HG03571 (cell line): ENCODE measurements around the gene PIK3R4.

Experiments
- ATAC-seq: cut with Tn5 transposase; IDR thresholded peaks from one replicate; pipeline ENCODE4 v1.9.1; 2021; ENCODE audit not compliant: unreplicated experiment

The PIK3R4 gene

DNA sequence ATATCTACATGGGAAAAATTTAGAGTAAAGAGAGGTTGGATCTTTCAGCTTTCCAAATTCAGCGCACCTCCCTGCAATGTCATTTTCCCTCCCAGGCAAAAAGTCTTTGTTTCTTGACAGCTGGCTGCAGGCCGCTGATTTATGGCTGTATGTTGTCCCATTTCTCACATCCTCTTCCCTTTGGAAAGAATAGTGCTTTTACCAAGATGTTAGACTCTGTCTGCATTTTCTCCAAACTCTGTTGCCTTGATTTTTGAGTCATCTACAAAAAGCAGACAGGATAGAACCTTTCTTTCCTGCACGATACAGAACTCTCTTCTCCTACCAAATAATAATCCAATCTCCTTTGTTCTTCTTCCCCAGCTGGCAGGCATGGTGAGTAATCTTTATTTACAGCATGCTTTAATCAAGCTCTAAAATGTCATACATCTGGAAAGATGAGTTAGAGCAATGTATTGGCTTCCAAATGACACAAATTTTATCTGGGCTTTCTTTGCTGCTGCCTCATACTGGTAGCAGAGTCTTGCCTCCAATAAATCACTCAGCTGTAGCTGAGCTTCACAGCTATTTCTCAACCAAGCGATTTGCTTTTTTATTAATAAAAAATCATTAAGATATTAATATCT, 101.9 kb downstream of the PIK3R4 start:
- ATAC-seq: no peak

DNA sequence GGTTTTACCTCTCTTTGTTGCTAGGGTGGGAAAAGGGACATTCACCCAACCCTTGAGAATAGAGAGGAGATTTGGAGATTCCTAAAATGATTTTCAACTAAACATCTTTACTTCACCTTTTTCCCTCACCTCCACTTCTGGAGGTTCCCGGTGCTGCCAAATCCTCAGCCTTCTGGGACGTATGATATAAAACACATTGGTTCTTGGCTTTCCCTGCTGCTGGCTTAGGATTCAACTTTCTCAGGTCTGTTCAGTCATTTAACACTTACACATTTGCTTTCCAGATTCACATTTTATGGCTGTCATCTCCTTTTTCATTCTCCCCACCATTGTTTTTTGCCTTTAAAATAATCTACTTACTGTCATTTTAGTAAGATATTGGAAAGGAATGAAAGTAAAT, 106.6 kb downstream of the PIK3R4 start:
- ATAC-seq: no peak

DNA sequence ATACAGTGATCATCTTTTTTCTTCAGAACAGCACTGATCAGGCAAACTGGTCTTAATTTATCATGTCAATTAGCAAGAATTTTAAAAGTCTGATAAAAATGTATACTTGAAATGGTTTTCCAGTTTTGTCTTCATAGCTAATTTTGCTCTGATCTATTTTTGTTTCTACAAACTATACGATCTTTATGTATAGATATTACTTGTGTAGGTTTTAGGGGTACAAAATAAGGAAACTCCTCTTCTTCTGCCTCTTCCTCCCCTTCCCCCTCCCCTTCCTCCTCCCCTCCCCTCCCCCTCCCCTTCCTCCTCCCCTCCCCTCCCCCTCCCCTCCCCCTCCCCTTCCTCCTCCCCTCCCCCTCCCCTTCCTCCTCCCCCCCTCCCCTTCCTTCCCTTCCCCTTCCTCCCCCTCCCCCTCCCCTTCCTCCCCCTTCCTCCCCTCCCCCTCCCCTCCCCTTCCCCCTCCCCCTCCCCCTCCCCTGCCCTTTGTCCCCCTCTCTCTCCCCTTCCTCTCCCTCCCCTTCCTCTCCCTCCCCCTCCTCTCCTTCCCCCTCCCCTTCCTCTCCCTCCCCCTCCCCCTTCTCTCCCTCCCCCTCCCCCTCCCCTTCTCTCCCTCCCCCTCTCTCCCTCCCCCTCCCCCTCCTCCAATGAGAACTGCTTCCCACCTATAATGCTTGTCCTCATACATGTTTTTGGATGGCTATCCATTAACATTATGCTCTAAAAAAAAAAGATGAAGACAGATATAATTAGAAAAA, 110.0 kb downstream of the PIK3R4 start:
- ATAC-seq: no peak

DNA sequence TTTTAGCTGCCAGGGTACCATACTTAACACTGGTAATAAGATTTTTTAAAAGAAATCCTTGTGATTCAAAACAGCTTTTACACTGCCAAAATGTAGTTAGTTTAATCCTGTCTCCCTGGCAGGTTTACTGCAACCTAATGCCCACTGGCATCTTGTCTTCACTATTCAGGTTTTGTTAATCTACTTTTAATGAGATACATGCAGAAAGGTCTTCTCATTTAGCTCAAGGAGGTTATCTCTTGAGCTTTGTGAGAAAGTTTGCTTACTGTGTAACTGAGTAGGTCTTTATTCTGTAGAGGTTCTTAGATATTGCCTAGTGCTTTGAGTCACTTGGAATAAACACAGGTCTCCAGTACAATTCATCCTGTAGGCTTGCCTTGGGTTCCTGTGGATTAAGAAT, 110.7 kb downstream of the PIK3R4 start:
- no peak for ATAC-seq

DNA sequence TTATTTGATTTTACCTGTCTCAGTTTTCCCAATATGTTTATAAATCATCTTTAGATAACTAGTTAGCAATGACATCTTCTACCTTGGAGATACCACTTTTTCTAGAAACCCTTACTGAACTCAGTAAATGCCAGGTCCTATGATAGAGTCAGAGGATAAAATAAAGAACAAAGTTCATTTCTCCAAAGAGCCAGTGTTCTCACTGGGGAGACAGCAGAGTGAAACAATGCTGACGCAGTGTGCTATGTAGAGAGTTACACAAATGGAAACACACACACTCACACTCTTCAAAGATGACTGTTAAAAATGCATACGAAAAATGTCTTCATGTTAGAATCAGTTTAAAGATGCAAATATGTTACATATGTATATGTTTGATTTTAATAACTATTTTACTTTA, 111.3 kb downstream of the PIK3R4 start:
- ATAC-seq: no peak
